A673 (cell line): Measurements from ENCODE around the gene UROS.

ENCODE experiments used
- CTCF ChIP-seq: fragments of 300-800, 200-600 bp; sonication (generic); conservative IDR thresholded peaks from 2 replicates; pipeline ENCODE4 v1.5.1; 2017; ENCODE audit warnings: low read depth, mild to moderate bottlenecking, antibody characterized with exemption, low read length, moderate library complexity, mixed read lengths
- EZH2 ChIP-seq: fragments of 200-600 bp; sonication (generic); IDR thresholded peaks from 2 replicates; pipeline ENCODE4 v1.6.1; 2017; ENCODE audit warnings: borderline replicate concordance, low read depth, mild to moderate bottlenecking, mixed read lengths, antibody characterized with exemption, low read length; ENCODE audit not compliant: poor library complexity, severe bottlenecking

- TF ChIP-seq CTCF (no peak), EZH2 (no peak)
Observed at GRCh38 chr10:125782054-125782453, 41.0 kb downstream of the UROS start.
